Stimulated activated CD4-positive, alpha-beta T cell treated with anti-CD3 and anti-CD28 coated beads, Interleukin-4, amount 100 ng/mL, for 1 hour (primary cell): ENCODE measurements around the gene CALN1.

Experiments used
- DNase-seq: peaks from one replicate; pipeline ENCODE4 v3.0.0-alpha.2; 2020

Gene CALN1

DNA sequence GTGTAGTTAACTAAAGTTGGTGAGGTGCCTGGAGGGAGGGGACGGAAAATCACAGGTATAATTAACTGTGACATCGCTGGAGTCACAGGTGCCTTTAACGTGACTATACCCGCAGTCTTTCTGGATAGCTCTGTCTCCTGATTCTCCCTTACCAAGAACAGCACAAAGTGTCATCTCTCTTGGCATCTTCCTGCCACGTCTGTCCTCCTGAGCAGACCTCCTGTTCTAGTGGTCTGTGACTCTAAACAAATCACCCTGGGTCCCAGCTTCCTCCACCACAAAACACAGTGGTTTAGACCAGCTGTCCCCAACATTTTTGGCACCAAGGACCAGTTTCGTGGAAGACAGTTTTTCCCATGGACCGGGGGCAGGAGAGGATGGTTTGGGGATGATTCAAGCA lies 90.5 kb downstream of the CALN1 start:
- no peak for DNase-seq

DNA sequence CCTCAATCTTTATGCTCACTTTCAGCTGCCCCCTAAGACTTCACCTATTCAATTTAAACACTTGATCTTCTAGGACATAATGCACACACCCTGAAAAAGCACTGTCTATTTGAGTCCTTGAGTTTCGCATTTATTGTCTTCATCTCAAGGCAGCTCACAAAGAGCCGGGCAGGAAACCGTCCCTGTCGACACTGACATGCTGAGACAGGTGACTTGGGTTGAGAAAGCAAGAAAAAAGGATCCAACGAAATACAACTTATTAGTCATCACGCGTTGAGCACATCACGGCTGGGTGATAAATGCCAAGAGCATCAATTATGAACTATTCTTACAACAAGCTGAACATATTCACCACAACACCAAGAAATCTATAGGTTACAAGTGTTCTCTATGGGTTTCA lies 91.1 kb downstream of the CALN1 start:
- DNase-seq: no peak

DNA sequence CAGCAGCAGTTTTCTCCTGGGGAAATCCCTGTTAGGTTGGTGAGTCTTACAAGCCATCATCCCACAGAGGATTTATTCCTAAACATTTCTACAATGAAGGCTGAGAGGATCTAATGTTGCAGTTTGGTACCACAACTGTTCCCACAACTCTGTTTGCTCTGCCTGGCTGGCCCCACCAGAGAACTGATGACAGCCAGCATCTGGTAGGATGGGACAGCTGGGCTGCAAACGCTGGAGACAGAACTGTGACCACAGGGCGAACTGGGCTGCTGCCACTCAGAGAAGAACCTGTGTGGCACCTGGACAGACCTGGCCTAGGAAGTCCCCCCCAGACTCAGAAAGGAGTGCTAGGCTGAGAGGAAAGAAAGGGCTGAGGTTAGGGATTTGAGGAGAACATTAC lies 94.8 kb downstream of the CALN1 start:
- DNase-seq: no peak

DNA sequence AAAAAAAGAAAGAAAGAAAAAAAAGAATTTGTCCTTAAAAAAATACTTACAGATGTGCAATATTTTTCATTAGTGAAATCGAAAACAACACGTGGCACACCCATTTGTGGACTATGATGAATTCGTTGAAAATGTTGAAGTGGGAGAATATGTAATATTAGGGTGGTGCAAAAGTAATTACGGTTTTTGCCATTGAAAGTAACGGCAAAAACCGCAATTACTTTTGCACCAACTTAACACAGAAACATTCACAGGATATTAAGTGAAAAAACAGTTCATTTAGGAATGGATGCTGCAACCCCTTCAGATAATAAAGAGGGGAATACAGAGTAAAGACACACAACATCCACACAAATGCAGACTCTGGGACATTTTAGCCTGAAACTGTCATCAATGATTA lies 96.0 kb downstream of the CALN1 start:
- no peak for DNase-seq

DNA sequence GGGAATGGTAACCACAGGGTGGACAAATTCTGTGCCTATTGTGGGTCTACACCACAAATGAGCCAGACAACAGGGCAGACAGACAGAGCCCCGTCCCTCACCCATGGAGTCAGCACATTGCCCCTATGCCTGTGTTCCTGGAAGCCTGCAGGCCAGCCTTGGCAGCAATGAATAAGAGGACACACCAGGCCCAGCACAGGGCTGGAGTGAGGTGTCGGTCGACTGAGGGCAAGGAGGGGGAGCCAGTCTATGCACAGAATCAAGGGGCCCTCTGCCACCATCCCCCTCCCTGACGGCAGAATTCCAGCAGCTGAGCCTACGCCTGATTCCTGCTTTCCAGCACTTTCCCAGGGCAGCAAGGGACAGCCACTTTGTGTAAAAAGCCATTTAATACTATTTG lies 98.2 kb downstream of the CALN1 start:
- DNase-seq: no peak

DNA sequence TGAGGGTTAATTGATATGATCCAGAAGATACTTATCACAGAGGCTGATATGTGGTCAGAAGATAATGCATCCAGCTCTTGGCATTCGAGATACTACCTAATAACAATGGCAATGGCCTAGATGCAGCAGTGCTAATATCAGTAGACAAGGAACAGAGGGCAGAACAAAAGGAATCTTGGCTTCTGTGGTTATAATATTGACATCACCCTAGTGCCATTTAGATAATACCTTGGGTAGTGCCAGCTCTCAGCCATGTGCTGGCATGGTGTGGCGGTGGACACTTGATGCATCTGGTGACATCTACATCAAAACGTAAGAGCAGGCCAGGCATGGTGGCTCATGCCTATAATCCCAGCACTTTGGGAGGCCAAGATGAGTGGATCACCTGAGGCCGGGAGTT lies 101.8 kb downstream of the CALN1 start:
- DNase-seq: no peak

DNA sequence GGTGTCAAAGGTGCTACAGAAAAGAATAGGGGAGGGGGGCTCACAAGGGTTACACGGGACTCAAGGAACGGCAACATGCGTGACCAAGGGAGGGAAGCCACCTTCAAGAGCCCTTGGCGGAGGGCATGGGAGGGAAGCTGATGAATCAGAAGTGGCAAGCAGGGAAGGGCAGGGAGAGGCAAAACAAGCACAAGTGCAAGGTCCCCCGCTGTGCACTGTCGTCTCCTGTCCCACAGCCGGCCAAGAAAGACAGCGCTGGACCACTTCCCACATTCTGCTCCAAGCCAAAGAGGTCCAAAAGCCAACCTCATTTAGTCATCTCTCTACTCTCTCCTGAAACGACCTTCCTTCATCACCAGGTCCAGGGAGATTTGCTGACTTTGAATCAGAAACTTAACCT lies 102.7 kb downstream of the CALN1 start:
- no peak for DNase-seq

DNA sequence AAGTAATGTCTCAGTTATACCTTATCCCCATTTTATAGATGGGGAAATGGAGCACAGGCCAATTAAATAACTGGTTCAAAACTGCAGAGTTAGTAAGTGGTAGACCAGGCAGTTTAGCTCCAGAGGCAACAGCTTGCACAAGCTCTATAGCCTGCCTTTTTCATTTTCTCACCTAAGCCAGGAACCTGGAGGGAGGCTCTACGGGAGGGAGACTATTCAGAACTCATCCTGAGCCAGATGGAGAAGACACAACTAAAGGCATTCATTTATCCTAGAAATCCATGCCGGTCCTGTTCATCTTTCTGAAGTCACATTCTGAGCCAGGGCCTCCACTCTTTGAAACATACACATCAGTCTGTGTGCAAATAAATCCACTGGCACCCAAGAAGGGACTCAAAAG lies 103.2 kb downstream of the CALN1 start:
- no peak for DNase-seq

DNA sequence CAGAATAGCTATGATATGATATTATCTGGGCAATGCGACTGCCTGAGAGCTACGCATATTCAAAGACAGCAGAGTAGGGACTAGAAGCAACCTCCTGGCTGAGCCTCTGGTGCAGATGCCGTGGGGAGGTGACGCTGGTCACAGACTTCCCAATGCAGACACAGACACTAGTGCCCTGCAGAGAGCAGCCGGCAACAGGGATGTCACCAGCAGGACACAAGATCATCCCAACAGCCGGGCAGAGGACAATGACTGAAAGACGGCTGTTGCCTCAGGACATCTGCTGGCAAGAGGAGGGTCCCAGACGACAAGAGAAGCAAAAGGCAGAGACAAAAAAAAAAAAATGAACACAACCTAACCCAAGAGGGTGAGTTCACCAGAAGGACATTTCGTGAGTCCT lies 104.6 kb downstream of the CALN1 start:
- DNase-seq: no peak

DNA sequence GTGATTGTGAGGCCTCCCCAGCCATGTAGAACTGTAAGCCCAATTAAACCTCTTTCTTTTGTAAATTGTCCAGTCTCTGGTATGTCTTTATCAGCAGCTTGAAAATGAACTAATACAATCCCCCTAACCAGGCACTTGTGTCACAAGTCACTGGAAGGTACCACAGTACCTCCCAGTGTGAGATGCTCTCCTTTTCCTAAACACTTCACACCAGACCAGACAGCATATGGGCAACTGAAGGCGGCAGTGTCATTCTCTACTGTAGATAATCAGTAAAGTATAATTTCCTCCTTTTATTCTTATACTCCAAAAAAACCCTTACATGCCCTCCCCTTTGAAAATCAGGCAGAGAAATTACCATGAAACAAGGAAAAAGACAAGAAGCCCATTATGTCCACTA lies 113.2 kb downstream of the CALN1 start:
- no peak for DNase-seq

DNA sequence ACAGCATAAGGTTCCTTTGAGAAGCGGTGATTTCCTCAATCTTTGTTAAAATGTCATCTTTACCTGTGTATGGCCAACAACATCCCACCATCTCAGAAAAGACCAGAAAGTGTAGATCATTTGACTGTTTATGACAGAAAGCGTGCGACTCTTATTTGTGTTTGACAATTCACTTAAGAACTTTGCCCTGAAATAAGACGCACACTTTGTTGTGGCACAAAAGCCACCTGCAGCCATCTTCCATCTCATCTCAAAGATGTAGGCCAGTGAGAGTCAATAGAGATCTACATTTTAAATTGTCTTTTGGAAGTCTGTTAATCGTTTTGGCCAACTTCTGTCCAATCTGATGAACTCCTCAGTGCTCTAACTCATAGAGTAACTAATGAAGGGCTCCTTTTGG lies 114.0 kb downstream of the CALN1 start:
- DNase-seq: no peak

DNA sequence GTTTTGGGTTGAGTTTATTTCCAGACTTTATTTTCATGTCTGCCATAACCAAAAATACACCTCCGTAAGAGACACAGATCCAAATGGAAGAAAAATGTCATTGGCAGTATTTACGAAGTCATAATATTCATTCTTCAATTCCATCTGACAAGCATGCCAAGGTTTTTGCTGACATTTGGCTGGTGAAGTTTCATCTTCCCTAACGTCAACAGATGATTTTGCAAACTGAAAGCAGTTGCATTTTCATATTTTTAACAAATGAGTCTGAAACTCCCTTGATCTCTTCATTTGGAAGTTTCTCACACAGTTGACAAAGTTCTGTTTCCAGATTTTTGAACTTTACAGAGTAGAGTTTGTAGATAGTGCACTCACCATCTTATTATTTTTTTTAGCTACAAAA lies 114.5 kb downstream of the CALN1 start:
- no peak for DNase-seq

DNA sequence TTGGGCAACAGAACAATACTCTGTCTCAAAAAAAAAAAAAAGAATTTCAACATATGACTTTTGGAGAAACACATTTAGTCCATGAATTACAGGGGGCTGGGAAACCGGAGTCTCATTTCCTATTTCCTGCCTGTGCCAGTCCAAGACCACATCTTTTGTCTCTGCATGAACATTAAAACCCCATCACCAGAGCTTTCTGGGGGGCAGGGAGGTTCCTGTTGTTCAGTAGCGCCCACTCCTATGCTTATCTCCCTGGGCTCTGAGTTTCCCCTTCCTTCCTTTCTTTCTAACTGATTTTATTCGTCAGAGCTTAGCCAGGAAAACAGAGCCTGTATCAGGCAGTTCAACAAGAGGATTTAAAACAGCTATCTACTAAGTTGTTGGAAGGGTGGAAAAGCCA lies 119.3 kb downstream of the CALN1 start:
- no peak for DNase-seq

DNA sequence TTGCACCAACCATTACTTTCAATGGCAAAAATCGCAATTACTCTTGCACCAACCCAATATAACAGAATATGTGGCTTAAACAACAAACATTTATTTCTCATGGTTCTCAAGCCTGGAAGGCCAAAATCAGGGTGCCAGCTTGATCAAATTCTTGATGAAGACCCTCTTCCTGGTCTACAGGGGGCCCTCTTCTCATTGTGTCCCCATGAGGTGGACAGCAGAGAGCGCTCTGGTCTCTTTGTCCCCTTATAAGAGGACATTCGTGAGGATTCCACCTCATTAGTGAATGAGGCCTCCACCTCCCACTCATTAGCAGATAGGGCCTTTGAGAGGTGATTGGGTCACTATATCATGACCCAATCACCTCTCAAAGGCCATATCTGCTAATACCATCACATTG lies 120.0 kb downstream of the CALN1 start:
- DNase-seq: no peak

DNA sequence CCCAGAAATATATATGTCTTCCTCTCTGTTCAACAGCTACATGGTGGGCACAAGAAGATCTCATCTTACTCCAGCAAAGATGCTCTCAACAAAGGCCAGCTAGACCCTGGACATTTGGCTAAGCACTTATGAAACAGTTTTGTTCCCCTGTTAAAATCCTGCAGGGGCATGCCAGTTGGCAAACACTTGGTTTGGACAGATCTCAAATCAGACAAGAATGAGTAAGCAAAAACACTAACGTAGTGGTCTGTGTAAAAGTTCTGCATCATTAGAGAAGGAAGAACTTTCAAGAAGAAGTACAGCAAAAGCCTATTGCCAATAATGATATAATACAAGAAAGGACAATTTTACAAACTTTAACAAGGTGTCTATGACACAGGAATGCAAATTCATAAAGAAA lies 125.6 kb downstream of the CALN1 start:
- DNase-seq: no peak

DNA sequence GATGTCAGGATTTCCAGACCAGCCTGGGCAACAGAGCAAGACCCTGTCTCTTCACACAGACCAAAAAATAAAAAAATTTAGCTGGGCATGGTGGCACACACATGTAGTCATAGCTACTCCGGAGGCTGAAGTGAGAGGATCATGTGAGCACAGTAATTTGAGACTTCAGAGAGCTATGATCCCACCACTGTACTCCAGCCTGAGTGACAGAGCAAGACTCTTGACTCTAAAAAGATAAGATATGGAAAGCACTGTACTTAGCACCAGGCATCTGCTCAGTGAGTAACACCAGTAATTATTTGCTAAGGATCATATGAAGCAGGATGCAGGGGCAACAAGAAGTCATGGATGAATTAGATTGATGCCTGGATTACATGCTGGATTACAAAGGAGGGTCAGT lies 128.8 kb downstream of the CALN1 start:
- no peak for DNase-seq

DNA sequence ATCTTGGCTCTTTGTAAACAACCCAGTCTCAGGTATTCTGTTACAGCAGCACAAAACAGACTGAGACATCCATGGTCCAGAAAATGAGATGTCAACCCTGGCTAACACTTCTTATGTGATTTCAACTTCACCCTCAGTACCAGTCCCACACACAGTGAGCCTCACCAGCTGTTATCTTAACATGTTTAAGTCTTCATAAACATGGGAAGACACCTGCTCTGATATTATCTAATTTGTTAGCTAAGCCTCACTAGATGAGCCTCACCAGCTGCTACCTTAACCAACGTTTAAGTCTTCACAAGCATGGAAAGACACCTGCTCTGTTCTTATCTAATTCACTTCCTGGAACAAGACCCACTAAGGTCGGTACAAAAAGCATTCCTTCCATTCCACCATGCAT lies 130.8 kb downstream of the CALN1 start:
- DNase-seq: no peak

DNA sequence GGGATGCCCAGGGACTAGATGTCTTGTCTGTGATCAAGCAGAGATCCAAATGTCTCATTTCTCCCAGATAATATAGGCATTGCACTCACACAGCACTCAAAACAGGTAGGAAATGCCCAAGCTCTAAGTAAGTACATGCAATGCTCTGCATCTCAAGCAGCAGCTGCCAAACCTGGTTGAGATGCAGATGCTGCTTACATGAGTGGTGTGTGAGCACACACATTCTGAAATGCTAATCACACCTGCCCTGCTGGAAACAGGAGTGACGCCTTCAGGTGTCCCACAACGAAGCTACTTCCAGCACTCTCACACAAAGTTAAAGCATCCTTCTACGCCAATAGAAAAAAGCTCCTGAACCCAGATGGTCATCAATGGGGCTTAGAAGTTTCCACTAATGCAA lies 132.9 kb downstream of the CALN1 start:
- DNase-seq: no peak

DNA sequence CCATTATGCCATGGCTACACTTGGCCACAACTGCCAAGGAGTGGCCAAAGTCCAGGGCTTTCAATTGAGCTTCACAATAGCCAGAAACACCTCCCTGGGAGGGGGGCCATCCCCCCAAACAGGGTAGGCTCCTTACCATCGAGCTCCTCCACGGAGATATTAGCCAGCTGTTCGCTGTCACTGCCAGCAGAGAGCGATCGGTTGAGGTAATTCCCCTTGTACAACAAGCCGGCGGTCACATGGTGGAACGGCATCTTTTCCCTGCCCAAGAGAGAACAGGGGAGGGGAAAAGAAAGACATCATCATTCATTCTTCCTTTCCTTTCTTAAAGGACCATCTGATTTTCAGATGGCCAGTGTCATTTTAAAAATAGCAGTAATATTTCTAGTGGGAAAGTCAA lies 133.6 kb downstream of the CALN1 start:
- DNase-seq: no peak

DNA sequence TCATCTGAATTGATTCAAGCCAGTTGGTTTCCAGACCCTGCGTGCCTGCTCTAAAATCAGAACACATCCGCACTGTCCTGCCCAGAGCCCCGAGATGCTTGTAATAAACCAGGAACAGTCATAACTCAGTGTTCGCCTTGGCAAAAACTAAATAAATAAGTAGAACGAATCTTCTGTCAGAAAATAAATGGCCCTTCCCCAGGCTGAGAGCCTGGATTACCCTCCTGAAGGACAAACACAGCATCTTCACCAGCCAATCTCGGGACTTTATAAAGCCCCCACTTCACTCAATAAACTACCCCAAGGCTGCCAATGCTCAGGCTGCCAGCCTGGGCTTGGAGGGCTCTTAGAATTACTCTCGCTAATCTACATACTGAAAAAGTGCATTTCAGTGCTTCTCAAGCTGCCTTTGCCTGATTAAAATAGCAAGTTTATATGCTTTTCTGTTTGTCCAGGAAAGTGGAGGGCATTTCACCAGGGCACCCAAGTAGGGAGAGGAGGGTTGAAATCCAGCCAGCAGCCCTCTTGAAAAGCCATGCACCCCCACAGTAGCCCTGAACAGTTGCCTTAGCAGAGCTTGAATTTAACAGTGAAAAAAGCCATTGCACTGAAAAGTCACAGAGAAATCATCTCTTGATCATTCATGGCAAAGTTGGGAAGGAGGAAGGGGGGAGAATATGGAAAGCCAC lies 136.6 kb downstream of the CALN1 start:
- DNase-seq: no peak

DNA sequence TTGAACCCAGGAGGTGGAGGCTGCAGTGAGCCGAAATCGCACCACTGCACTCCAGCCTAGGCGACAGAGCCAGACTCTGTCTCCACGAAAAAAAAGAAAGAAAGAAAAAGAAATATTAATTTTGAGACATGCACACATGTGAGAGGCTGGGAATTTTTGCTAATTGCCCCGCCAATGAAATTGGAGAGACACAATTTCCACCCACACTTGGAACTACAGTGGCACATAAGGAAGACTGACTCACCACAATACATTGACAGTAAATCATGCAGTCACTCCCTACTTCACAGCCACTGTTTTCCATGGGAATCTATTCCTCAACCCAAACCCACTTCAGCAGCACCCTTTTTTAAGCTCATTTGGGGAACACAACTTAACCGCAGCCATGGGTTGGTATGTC lies 139.7 kb downstream of the CALN1 start:
- no peak for DNase-seq

DNA sequence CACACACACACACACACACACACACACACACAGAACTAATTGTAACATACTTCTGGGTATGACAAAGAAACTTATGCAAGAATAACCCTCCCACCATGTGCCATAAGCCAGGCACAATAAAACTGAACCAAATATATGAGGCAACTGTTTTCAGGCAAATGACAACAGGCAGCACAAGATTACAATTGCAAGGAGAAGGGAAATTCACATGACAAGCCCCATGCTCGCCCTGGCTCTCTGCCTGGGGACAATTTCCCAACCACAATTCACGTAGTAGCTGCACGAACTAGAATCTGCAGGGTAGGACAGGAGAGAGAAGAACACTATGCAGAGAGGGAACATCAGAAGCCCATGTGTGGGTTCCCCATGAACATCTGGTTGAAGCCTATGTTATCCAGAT lies 143.3 kb downstream of the CALN1 start:
- no peak for DNase-seq

DNA sequence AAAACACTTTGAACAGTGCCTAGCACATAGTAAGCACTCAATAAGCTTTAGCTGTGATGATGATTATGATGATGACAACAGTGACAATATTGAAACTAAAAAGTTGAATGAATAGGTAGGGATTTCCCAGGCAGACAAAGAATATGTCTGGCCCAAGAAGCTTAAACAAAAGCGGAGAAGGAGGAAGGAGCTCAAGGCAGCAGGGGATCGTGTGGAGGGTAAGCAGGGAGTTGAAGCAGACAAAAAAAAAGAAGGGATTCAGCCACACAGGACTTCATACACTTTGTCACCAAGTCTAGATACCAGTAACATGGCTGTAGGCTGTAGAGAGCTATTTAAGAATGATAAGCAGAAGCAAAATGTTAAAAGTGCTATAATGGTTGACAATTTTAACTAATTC lies 144.0 kb downstream of the CALN1 start:
- DNase-seq: no peak

DNA sequence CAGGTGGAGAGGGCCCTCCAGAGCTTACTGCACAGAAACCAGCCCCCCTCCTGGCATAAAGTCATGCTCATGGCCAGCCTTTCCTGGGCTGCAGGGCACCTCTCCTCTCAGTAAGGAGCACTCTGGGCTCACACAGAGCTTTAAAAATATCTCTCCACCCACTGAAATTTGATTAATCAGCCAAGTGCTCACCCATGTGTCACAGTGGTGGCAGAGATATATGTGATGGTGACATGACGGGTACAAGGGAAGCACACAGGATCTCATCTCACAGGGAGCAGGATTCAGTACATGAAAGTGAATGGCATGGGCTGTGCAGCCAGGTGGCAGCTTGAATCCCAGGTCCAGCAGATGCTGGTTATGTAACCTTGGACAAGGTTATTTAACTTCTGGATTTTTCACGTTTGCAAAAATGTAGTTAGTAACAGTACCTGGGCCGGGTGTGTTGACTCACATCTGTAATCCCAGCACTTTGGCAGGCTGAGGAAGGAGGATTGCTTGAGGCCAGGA lies 144.8 kb downstream of the CALN1 start:
- no peak for DNase-seq

DNA sequence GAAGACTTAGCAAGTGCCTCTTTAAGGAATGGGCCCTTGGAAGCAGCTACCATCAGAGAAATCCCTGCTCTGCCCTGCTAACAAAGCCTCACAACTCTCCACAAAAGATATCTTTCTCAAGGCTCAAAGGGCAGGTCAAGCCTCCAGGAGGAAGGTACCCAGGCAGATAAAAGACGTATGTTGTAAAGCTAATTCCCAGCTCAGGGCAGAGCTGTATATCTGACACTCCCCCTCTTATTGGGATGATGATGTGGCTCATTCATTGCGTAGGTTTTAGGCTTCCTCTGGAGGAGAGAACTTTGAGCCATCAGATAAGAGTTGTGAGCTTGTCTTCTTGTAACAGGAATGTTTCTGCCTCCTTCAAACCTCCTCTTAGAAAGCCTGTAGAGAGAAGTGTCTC lies 145.4 kb downstream of the CALN1 start:
- no peak for DNase-seq
